HuH-7.5 (cell line): ENCODE measurements around the gene GADL1.

Source experiments
- DNase-seq: peaks from one replicate; pipeline ENCODE4 v3.0.0; 2011; ENCODE audit warnings: low spot score

The GADL1 gene

DNA sequence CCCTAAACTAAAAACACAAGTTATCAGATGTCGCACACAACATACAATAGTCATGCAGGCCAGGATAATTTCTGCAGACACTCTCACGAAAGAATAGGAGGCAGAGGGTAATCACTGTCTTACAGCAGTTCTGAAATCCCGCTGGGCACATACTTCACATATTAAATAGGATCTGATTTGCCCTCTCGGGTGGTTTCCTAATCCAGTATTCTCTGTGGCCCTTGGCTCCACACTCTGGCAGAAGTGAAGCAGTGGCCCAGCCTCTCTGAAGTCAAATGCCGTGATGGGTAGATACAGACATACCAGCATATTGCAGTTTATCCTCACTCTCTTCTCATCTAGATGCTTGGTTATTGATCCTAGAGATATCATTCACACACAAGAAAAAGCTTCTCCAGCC is 19.0 kb downstream of the GADL1 start:
- DNase-seq = no peak

DNA sequence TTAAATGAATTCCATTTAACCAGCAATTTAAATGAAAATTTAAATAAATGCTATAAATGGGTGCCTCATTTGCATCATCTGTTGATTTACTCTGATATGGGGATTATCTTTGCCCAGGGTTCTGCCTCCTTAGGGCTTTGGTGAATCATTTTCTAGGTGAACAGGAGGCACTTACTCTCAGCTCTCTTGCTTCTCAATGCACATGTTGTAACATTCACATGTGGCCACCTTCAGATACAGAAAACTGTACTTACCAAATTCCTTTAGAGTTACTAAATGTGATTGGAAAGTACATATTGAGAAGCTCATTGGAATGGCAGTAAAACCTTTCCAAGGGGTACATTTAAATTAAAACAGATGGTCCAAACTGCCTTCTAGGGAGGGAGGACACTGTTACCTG is 20.8 kb downstream of the GADL1 start:
- DNase-seq = no peak

DNA sequence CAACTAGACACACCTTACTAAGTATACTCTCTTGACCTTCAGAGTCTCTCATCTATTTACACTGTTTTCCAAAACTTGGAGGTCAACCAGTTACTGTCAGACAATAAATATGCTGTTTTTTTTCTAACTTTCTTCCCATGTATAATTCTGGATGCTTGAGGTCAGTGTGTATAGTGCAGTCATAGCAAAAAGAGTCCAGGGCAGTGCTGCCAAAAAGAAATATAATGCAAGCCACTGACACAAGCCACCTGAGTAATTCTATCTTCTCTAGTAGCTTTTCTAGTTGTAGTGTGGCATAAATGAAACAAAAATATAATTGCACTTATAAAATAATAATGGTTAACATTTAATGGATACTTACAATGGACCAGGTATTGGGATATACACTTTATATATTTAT is 21.6 kb downstream of the GADL1 start:
- DNase-seq = no peak

DNA sequence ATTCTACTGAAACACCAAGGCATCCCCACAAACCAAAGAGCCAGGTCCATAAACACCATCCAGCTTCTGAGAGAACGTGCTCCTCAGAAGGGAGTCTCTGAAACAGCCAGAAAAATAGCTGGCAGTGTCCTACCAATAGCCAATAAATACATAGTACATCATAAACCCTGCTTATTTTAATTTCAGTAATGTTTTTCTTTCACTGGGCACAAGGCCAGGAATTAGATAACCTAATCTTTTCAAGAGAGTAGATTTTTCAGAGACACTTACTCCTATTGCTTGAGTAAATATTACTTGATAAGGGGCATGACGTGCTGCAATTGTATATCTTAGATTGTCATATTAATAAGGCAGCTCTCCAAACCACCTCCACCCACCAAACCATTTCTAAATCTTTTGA is 22.7 kb downstream of the GADL1 start:
- DNase-seq = no peak

DNA sequence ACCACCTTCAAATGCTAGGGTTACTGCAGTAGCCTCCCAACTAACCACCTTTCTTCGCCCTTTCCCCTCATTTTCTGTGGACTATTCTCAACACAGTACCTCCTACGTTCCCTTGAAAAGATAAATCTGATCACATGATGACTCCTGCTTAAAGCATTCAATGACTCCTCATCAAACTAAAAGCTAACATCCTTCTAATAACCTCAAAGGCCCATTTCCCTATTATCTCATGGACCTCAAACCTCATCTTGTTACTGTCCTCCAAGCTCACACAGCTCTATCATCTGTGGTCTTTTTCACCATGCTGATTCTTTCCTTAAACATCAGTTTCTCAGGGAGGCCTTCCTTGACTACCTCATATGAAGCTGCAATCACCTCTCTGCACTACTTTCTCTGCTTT is 29.6 kb downstream of the GADL1 start:
- DNase-seq = no peak

DNA sequence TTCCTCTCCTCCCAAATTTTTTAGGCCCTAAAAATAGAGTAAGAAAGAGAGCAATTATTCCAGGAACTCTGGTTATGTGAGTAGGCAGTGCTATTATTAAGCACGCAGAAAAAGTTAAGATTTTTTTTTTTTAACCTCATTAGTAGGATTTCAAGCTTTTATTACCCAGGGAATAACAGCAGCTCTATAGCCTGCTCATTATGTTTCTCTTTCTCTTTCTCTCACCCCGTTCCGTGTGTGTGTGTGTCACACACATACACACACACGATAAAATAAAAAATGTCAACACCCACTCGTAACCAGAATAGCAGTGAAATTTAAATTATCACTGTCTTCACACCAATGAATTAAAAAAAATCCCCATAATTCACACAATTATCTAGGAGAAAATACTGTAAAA is 30.3 kb downstream of the GADL1 start:
- DNase-seq = no peak

DNA sequence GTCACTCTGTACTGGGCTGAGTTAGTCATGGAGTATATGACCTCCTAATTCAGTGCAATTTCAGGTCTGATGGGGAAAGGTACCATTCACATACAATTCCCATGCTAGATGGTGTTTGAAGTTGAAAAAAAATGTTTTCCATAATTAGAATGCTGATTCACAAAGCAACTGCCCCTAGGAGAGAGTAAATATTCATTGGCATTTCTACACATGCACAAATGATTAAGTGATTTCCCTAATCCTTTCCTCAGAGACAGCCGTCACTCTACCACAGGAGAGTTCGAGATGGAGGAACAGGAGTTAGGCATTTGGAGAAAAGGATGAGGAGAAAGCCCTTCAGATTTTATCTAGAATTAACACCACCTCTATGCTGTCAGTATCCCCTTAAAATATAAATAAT is 32.5 kb downstream of the GADL1 start:
- DNase-seq = no peak

DNA sequence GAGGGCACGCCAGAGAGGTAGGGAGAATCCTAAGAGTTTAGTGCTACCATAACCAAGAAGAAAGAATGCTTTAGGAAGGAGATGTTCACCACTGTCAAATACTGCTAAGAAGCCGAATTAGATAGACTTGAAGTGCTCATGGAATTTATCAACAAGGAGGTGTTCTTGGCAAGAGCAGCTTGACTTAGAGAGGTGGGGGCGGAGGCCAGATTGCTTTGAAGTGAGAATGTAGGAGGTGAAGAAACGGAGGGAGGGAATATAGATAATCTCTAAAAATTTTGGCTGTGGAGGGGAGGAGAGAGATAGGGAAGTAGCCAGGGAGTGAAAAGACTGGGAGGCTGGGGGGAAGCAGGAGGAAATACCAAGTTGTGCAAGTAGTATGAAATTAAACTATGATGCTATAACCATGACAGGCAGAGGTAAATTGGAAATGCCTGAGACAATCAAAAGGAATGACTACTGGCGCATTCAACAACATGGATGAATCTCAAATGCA is 35.5 kb downstream of the GADL1 start:
- DNase-seq = no peak

DNA sequence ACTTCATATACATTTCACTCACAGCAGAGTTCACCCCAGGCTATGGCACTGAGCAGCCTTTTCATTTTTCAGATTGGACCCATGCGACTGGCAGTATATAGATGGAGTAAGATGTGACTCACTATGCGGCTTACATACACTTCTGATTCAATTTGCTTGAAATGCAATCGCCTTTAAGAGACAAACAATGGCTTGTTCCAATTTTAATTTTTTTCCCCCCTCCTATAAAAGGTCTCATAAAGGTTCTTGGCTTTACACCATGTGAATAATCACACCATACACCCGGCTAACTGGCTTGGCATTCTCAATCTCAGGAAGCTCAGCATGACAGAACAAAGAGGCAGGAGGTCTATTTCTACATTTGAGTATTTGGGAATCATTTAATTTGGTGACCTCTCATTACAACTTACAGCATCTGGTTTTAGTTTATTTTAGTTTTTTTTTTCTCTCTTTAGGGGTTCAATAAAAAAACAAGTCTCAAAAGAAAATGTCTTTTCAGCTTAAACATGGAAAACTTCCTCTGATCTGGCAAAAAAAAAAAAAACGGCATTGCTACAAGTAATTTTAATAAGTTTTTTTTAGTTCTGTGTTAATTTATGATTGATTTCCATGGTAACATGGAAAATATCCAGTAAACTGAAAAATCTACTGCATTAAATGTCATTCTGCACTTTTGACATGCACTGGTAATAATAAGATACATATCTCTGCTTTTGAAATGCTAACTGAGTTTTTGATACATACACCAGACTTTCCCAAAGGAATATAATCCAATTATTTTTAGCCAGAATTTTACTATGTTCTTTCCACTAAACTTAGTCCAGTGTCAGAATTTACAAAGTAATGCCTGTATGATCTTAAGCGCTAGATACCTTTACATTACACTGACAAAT is 38.8 kb downstream of the GADL1 start:
- no peak for DNase-seq

DNA sequence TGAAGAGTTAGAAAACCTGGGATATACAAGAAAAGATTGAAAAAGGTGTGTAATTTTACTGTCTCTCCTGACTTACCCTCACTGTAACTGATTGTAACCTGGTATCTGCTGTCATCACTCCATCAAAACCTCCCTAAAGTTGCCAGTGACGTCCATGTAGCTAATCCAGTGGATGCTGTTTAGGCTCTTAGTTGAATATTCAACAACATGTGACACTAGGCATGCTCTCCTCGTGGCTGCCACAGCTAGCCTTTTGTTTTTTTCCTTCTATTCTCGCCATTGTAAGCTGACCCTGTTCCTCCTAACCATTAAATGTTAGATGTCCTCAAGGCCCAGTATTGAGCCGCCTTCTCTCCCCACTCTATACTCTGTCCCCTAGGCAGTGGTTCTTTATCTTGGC is 41.6 kb downstream of the GADL1 start:
- no peak for DNase-seq

DNA sequence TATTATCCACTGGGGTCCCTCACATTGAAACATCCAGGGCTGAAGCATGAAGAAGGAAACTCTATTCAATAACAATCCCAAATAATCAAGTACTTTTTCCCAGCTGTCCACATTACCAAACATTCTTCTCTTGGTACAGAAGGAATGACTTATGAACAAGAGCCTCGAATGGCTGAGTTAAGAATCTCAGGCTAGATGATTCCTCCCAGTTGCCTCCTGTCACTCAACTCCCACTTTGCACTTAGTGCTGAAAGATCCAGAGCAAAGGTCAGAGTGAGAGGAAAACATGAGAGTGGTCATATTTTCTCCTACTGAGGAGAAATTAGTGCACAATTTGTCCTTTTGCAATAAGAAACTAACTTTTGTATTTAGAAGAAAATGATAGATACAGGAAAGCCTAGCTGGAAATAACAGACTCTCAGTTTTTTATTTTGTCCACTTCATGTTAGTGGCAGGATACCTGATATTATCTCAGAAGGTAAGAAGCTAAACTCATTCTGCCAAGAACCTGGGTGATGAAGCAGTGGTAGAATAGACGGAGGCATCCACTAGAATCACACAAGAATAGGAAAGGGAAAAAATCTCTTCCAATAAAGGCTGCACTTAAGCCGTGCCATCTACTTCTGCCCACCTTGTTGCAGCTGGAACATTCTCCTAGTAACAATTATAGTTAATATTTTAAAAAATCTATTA is 46.2 kb downstream of the GADL1 start:
- peak; percentile 18 for DNase-seq

DNA sequence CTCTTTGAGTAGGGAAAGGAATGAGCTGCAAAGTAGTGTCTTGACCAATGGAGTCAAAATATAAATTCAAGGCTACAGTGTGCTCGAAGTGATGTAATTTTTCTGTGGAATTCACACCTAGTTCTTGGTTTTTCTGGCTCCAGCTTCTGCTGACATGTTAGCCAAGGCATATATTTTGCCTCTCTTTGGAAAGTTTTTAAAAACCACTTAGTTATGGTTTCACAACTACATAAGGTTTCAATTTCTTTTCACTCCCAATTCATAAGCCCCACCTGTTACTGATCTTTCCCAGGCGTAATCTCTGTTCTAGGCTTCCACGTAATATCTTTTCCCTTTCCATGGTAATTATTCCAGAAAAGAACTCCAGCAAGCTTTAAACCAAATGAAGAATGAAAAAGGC is 46.9 kb downstream of the GADL1 start:
- DNase-seq = no peak

DNA sequence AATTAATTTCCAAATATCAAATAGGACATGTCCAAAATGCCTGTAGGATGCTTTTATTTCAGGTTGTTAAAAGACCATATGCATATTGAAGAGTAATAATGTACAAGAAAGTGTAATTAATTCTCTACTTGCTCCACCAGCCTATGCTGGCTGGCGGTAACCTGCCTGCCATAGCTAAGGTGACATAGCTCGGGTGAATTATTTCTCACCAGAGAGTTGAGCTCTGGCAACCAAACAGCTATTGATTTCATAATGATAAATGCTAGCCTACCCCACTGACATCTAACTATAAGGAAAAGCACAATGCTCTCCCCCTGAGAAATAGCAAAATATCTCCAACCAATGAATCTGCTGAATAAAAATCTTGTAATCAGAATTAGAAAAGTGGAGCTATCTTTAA is 48.9 kb downstream of the GADL1 start:
- no peak for DNase-seq

DNA sequence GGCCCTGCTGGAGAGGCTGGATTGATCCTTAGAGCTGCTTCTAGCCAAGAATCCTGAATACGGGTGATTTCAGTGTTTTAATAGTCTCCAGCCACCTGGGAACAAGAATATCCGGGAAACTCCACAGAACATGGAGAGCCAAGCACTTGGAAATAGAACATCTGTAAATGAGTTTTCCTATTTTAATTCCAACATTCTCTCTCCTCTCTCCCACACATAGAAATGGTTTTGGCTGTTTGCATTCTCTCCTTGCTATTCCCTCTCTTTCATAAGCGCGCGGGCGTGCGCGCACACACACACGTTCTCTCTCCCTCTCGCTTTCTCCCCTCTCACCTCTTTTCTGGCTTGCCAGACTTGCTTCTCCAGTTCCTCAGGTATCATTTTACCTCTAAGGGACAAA is 50.6 kb downstream of the GADL1 start:
- DNase-seq = no peak

DNA sequence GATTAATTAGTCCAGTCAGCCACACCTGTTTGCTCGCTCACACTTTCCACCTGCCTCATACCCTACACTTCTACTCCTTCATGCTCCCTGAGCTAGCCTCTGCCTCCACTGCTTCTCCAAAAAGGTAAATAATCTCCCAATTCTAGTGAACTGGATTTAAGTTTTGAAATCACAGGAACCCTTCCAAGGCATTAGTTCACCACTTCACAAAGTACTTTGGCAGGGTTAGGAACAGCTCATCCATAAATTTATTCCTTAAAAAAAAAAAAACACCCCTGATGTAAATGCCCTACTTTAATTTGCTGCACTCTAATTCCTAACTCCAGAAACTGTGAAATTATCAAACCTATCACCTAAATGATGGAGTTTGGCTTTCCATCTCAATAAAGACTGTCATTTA is 58.3 kb downstream of the GADL1 start:
- no peak for DNase-seq

DNA sequence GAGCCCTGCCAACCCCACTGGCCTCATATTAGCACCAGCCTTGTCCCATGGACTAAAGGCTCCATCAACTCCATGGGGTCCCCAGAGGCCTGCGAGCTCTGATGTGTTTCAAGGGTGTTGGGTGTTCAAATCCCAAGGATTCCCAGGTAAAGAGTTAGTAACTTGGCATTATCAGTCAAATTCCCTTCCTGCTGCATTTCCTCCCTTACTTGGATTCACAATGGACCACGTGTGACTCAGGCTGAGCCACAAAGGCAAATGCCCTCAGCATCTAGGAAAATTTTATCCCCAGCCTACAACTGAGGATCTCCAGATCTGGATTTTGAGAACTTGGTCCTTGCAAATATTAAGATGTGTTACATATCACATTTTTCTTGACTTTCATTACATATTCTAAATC is 58.8 kb downstream of the GADL1 start:
- no peak for DNase-seq

DNA sequence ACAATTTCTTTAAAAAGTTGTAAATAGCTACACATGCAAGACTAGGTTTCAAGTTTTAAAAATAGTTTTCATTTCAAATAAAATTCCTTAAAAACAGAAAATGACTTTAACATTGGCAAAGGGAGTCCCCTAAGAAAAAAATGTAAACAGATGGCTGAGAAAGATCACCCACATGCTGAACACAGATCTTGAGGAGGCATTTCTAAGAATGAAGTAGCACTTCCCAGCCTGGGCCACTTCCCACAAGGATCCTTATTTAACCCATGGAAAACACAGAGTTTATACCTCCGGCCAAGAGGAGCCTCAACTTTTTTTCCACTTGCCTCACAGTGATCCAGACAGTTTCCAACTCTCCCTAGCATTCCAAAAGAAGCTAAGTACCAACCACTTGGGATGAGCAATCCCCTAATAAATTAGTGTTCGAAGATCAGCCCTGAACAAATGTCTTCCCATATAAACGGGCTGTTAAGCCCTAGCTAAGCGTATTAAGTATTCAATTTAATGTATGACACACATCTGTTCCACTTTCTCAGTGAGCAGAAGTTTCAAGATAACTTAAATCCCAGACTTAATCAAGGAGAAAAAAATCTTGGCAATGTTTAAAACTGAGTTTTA is 61.4 kb downstream of the GADL1 start:
- DNase-seq = no peak

DNA sequence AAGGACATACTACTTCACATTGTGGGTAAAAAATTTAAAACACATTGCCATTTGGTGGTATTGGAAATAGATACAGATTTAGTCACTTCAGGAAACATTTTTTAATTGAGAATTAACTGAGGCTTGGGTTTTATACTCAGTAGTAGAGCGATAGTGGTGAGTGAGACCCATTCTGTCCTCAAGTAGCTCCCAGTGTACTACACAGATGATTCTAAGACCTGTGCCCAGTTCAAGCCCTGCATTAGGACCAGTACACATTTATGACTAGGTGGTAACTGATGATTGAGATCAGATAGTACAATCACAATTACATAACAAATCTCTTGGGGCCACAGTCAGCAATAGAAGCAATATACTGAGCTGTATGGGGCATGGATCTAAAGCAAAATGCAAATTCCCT is 67.4 kb downstream of the GADL1 start:
- DNase-seq = no peak

DNA sequence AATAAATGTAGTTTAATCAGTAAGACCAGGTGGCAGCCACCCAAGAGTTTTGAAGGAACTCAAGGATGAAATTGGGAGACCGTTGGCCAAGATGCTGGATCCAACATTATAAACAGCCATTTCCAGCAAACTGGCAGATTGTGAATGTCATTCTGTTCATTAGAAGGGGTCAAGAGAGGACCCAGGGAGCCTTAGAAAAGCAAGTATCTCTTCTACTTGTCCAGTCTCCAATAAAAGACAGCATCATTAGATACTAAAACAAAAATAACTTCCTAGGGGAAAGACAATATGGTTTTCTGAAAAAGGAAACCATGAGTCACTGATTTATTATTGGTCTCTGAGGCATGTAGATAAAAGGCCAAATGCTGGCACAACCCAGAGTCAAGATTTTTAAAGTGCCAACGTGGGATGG is 67.9 kb downstream of the GADL1 start:
- DNase-seq = no peak

DNA sequence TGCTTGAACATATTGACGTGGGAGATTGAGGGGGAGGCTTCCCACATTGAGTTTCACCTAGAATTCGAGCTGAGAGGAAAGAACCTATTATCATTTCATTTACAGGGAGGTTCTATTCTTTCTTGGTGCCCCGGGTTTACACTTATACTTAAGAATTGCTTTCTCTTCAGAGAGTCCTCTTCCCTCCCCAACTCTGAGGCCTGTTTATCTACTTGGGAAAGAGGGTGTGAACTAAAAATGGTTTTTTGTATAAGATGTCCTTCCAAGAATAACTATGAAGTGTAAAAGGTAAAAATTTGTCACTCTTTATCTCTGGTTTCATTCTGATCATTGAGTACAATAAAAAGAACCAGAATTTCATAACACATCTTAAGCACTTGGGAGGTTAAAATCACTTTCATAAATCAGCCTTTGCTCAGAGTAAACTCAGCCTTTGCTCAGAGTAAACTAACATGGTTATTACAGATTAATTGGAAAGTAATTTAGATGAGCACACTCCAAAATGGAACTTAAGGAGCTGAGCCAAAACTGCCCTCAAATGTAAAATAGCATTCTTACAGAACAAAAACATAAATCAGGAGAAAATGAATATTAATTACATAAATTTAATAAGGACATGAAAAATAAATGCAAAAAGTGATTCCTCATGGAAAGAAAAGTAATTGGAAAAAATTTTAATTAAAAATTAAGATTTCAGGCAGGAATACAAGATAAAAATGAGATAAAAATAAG is 75.2 kb downstream of the GADL1 start:
- DNase-seq = no peak

DNA sequence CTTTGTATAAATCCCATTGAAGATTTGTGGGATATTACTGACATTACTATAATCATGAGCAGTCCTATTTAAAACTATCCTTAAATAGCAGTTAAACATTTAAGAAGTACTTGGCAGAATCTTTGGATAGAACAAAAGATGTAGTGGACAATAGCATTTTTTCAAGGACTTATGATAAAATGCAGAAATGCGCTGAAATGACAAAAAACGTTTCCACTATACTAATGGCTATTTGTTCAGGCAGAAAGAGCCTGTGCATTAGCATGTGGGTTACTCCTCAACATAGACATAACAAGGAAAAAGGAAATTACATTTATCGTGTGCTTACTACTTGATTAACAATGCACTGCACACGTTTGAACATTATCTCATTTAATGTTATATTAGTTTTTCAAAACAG is 80.7 kb downstream of the GADL1 start:
- DNase-seq = no peak

DNA sequence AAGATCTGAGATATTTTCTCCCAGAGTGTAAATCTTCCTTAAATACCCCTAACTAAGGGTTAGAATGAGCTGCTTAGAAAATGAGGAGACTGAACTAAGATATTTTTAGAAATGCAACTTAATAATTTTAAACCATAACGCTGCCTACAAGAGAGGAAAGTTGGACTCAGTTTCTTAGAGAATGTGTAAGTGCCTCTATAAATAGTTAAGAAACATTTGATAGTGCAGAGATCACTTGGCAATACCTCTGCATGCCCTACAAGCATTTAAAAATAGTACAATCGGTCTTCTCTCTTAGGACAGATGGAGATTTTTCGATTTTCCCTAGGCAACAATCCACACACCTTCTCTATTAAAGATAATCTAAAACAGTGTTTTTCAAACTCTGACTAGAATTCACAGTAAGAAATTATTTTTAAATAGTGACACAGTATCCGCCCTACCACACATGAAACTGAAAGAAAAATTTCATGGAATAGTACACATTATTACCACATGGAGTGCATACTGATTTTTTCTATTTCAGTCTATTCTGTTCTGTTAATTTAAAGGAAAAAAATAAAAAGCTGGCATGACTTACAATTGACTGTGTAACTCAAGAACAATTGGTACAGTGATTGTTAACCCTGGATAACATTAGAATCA is 83.2 kb downstream of the GADL1 start:
- DNase-seq = no peak
